Measurements from ENCODE around the gene MMP1. TPM values are rescaled to one million over a fixed set of nuclear protein-coding genes. Genes with fewer than 3 reads are reported as not detected.

Gene MMP1
- total RNA-seq, 1 experiment from 2014 or later, result not detected

DNA sequence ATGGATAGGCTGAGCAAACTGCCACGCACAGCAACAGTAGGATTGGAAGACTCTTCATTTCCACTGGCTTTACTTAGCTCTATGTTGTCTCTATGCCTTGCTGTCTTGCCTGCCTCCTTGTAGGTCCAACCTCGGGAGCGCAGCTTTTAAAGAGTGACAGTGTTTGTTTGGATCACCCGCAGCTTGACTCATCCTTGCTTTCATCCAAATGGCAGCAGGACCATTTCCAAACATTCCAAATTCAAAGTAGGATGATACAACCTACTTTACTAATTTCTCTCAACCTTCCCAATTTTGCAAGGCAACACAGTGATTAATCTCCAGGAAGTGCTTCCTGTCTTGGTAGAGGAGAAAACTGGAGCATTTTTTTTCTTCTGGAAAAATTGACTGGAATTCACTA is 45.5 kb upstream of the MMP1 start, which contains the start of gene MMP3:
Gene MMP3 (minus strand): TSS at position 121 of the 400 bp plus-strand sequence. CDS start 63 bp downstream, at position 58.
- Mint-ChIP-seq H3K4me3 (no peak within 1 kb of the TSS), H3K4me1 (peaks cover 6% of the 10 kb centered on the region), H3K9me3 (peaks cover 4% of the 10 kb centered on the region; the same call in 1 of the 2 replicates), H3K36me3 (no peaks in the 10 kb centered on the region), H3K27me3 (ENCODE audit: low read depth) (no peaks in the 10 kb centered on the region), H3K27ac (no peak within 1 kb of the TSS)
- DNase-seq (ENCODE audit: low spot score) (no peak), ATAC-seq (no peak)
- ChIA-PET CTCF (interaction anchor here (1.1 to 1.8 kb wide), 3 partner anchors 12 to 71 kb away, joined by 5 to 9 read pairs (median 6); no protein-coding TSS in a partner anchor), POLR2A (no interaction called here)
- no peak for TF ChIP-seq ZNF232 (CRISPR knock-in tag; IDR thresholded peaks at IDR 0.05)
- TF ChIP-seq ELF4 (CRISPR knock-in tag; IDR thresholded peaks at IDR 0.05; ENCODE audit: low read depth), result no peak
- TF ChIP-seq, protein P1, sequence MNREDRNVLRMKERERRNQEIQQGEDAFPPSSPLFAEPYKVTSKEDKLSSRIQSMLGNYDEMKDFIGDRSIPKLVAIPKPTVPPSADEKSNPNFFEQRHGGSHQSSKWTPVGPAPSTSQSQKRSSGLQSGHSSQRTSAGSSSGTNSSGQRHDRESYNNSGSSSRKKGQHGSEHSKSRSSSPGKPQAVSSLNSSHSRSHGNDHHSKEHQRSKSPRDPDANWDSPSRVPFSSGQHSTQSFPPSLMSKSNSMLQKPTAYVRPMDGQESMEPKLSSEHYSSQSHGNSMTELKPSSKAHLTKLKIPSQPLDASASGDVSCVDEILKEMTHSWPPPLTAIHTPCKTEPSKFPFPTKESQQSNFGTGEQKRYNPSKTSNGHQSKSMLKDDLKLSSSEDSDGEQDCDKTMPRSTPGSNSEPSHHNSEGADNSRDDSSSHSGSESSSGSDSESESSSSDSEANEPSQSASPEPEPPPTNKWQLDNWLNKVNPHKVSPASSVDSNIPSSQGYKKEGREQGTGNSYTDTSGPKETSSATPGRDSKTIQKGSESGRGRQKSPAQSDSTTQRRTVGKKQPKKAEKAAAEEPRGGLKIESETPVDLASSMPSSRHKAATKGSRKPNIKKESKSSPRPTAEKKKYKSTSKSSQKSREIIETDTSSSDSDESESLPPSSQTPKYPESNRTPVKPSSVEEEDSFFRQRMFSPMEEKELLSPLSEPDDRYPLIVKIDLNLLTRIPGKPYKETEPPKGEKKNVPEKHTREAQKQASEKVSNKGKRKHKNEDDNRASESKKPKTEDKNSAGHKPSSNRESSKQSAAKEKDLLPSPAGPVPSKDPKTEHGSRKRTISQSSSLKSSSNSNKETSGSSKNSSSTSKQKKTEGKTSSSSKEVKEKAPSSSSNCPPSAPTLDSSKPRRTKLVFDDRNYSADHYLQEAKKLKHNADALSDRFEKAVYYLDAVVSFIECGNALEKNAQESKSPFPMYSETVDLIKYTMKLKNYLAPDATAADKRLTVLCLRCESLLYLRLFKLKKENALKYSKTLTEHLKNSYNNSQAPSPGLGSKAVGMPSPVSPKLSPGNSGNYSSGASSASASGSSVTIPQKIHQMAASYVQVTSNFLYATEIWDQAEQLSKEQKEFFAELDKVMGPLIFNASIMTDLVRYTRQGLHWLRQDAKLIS (CRISPR knock-in tag; IDR thresholded peaks at IDR 0.05; ENCODE audit: borderline replicate concordance), result no peak
- TF ChIP-seq, protein P2, sequence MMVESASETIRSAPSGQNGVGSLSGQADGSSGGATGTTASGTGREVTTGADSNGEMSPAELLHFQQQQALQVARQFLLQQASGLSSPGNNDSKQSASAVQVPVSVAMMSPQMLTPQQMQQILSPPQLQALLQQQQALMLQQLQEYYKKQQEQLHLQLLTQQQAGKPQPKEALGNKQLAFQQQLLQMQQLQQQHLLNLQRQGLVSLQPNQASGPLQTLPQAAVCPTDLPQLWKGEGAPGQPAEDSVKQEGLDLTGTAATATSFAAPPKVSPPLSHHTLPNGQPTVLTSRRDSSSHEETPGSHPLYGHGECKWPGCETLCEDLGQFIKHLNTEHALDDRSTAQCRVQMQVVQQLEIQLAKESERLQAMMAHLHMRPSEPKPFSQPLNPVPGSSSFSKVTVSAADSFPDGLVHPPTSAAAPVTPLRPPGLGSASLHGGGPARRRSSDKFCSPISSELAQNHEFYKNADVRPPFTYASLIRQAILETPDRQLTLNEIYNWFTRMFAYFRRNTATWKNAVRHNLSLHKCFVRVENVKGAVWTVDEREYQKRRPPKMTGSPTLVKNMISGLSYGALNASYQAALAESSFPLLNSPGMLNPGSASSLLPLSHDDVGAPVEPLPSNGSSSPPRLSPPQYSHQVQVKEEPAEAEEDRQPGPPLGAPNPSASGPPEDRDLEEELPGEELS (CRISPR knock-in tag; IDR thresholded peaks at IDR 0.05), result no peak
- TF ChIP-seq MXD4 (CRISPR knock-in tag; IDR thresholded peaks at IDR 0.05; ENCODE audit: borderline replicate concordance), result no peak
- TF ChIP-seq, protein P3, sequence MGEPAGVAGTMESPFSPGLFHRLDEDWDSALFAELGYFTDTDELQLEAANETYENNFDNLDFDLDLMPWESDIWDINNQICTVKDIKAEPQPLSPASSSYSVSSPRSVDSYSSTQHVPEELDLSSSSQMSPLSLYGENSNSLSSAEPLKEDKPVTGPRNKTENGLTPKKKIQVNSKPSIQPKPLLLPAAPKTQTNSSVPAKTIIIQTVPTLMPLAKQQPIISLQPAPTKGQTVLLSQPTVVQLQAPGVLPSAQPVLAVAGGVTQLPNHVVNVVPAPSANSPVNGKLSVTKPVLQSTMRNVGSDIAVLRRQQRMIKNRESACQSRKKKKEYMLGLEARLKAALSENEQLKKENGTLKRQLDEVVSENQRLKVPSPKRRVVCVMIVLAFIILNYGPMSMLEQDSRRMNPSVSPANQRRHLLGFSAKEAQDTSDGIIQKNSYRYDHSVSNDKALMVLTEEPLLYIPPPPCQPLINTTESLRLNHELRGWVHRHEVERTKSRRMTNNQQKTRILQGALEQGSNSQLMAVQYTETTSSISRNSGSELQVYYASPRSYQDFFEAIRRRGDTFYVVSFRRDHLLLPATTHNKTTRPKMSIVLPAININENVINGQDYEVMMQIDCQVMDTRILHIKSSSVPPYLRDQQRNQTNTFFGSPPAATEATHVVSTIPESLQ (CRISPR knock-in tag; IDR thresholded peaks at IDR 0.05), result no peak
- TF ChIP-seq, protein P4, sequence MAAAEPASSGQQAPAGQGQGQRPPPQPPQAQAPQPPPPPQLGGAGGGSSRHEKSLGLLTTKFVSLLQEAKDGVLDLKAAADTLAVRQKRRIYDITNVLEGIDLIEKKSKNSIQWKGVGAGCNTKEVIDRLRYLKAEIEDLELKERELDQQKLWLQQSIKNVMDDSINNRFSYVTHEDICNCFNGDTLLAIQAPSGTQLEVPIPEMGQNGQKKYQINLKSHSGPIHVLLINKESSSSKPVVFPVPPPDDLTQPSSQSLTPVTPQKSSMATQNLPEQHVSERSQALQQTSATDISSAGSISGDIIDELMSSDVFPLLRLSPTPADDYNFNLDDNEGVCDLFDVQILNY (CRISPR knock-in tag; IDR thresholded peaks at IDR 0.05), result no peak
- TF ChIP-seq, protein P5, sequence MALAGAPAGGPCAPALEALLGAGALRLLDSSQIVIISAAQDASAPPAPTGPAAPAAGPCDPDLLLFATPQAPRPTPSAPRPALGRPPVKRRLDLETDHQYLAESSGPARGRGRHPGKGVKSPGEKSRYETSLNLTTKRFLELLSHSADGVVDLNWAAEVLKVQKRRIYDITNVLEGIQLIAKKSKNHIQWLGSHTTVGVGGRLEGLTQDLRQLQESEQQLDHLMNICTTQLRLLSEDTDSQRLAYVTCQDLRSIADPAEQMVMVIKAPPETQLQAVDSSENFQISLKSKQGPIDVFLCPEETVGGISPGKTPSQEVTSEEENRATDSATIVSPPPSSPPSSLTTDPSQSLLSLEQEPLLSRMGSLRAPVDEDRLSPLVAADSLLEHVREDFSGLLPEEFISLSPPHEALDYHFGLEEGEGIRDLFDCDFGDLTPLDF (CRISPR knock-in tag; IDR thresholded peaks at IDR 0.05), result no peak
- TF ChIP-seq NFE2L1 (CRISPR knock-in tag; IDR thresholded peaks at IDR 0.05), result no peak
- no peak for TF ChIP-seq ESRRA (CRISPR knock-in tag; IDR thresholded peaks at IDR 0.05; ENCODE audit: borderline replicate concordance)
- TF ChIP-seq EMX1 (CRISPR knock-in tag; IDR thresholded peaks at IDR 0.05), result no peak
- no peak for TF ChIP-seq RELA (CRISPR knock-in tag; IDR thresholded peaks at IDR 0.05; ENCODE audit: borderline replicate concordance)
- TF ChIP-seq, protein P6, sequence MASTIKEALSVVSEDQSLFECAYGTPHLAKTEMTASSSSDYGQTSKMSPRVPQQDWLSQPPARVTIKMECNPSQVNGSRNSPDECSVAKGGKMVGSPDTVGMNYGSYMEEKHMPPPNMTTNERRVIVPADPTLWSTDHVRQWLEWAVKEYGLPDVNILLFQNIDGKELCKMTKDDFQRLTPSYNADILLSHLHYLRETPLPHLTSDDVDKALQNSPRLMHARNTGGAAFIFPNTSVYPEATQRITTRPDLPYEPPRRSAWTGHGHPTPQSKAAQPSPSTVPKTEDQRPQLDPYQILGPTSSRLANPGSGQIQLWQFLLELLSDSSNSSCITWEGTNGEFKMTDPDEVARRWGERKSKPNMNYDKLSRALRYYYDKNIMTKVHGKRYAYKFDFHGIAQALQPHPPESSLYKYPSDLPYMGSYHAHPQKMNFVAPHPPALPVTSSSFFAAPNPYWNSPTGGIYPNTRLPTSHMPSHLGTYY (CRISPR knock-in tag; IDR thresholded peaks at IDR 0.05), result no peak

DNA sequence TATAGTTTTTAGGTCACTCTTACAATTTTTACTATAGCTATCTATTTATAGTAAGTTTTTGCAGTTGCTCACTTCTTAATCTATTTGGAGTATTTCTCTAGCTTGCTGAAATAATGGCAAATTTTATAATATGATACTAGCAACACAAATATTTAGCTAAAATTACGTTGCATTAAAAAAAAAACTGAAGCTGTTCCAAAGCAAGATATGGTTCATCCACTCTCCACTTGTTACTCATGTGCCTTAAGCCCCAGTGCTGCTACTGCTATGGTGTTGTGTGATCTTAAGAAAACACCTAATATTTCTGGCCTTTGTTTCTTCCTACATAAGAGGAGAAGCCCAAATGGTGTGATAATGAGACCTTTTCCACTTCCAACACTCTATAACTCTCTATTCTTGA is 45.0 kb upstream of the MMP1 start:
- POLR2A ChIA-PET, result no interaction called here
- Mint-ChIP-seq H3K27me3 (ENCODE audit: low read depth) (no peaks in the 10 kb centered on the region), H3K4me1 (peaks cover 7% of the 10 kb centered on the region), H3K27ac (no peak overlapping the region), H3K36me3 (no peaks in the 10 kb centered on the region), H3K9me3 (peaks cover 4% of the 10 kb centered on the region; the same call in 1 of the 2 replicates), H3K4me3 (no peak overlapping the region)
- CTCF ChIA-PET, result interaction anchor here (1.1 to 1.8 kb wide), 3 partner anchors 12 to 72 kb away, joined by 5 to 9 read pairs (median 6); no protein-coding TSS in a partner anchor
- ATAC-seq (no peak), DNase-seq (ENCODE audit: low spot score) (no peak)
- TF ChIP-seq, protein P7, sequence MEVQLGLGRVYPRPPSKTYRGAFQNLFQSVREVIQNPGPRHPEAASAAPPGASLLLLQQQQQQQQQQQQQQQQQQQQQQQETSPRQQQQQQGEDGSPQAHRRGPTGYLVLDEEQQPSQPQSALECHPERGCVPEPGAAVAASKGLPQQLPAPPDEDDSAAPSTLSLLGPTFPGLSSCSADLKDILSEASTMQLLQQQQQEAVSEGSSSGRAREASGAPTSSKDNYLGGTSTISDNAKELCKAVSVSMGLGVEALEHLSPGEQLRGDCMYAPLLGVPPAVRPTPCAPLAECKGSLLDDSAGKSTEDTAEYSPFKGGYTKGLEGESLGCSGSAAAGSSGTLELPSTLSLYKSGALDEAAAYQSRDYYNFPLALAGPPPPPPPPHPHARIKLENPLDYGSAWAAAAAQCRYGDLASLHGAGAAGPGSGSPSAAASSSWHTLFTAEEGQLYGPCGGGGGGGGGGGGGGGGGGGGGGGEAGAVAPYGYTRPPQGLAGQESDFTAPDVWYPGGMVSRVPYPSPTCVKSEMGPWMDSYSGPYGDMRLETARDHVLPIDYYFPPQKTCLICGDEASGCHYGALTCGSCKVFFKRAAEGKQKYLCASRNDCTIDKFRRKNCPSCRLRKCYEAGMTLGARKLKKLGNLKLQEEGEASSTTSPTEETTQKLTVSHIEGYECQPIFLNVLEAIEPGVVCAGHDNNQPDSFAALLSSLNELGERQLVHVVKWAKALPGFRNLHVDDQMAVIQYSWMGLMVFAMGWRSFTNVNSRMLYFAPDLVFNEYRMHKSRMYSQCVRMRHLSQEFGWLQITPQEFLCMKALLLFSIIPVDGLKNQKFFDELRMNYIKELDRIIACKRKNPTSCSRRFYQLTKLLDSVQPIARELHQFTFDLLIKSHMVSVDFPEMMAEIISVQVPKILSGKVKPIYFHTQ (CRISPR knock-in tag; IDR thresholded peaks at IDR 0.05), result no peak
- TF ChIP-seq KAT7 (CRISPR knock-in tag; IDR thresholded peaks at IDR 0.05; ENCODE audit: borderline replicate concordance), result no peak
- TF ChIP-seq NFE2L1 (CRISPR knock-in tag; IDR thresholded peaks at IDR 0.05), result no peak
- TF ChIP-seq, protein P8, sequence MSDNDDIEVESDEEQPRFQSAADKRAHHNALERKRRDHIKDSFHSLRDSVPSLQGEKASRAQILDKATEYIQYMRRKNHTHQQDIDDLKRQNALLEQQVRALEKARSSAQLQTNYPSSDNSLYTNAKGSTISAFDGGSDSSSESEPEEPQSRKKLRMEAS (CRISPR knock-in tag; IDR thresholded peaks at IDR 0.05), result no peak
- TF ChIP-seq, protein P9, sequence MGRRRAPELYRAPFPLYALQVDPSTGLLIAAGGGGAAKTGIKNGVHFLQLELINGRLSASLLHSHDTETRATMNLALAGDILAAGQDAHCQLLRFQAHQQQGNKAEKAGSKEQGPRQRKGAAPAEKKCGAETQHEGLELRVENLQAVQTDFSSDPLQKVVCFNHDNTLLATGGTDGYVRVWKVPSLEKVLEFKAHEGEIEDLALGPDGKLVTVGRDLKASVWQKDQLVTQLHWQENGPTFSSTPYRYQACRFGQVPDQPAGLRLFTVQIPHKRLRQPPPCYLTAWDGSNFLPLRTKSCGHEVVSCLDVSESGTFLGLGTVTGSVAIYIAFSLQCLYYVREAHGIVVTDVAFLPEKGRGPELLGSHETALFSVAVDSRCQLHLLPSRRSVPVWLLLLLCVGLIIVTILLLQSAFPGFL (CRISPR knock-in tag; IDR thresholded peaks at IDR 0.05; ENCODE audit: borderline replicate concordance), result no peak
- no peak for TF ChIP-seq JAZF1 (CRISPR knock-in tag; IDR thresholded peaks at IDR 0.05)
- no peak for TF ChIP-seq ZNF423 (CRISPR knock-in tag; IDR thresholded peaks at IDR 0.05)

Measured in WTC11 (cell line).